HepG2 (cell line): ENCODE results near the gene TAF1C. TPM values are rescaled to one million over a fixed set of nuclear protein-coding genes. Genes with fewer than 3 reads are reported as not detected.

Experiments
- DBP ChIP-seq: sonication (generic); formaldehyde crosslinking; IDR thresholded peaks from 2 replicates; pipeline ENCODE4 v1.4.0; 2020; ENCODE audit warnings: missing genetic modification reagents; ENCODE audit errors: not compliant biosample characterization
- ERF ChIP-seq: IDR thresholded peaks from 2 replicates; pipeline ENCODE4 v1.6.1; 2018; ENCODE audit warnings: missing biosample characterization, missing genetic modification reagents
- HIVEP1 ChIP-seq: sonication (generic); formaldehyde crosslinking; IDR thresholded peaks from 2 replicates; pipeline ENCODE4 v1.4.0; 2020; ENCODE audit warnings: mild to moderate bottlenecking, missing genetic modification reagents
- MAF1 ChIP-seq: sonication (generic); formaldehyde crosslinking; IDR thresholded peaks from 2 replicates; pipeline ENCODE4 v1.5.0; 2020; ENCODE audit warnings: missing genetic modification reagents, borderline replicate concordance
- NKX3-1 ChIP-seq: sonication (generic); formaldehyde crosslinking; IDR thresholded peaks from 2 replicates; pipeline ENCODE4 v1.5.0; 2020; ENCODE audit warnings: missing genetic modification reagents
- REL ChIP-seq: sonication (generic); formaldehyde crosslinking; conservative IDR thresholded peaks from 2 replicates; pipeline ENCODE4 v1.8.0; 2022; ENCODE audit warnings: mild to moderate bottlenecking, missing genetic modification reagents, moderate library complexity
- SMC3 ChIP-seq: IDR thresholded peaks from 2 replicates; pipeline ENCODE4 v1.6.1; 2011; ENCODE audit warnings: low read length, improper control_type of control experiment
- TGIF2 ChIP-seq: IDR thresholded peaks from 2 replicates; pipeline ENCODE4 v1.6.1; 2016; ENCODE audit warnings: control low read depth, missing compliant biosample characterization
- U2AF2 ChIP-seq: fragments of 200-400 bp; formaldehyde crosslinking; IDR thresholded peaks from 2 replicates; pipeline ENCODE4 v1.6.1; 2017; ENCODE audit warnings: low read depth, mild to moderate bottlenecking, low read length
- ZNF10 ChIP-seq: sonication (generic); formaldehyde crosslinking; IDR thresholded peaks from 2 replicates; pipeline ENCODE4 v1.4.0; 2020; ENCODE audit warnings: mild to moderate bottlenecking, low read depth, missing genetic modification reagents, borderline replicate concordance
- ZNF431 ChIP-seq: sonication (generic); formaldehyde crosslinking; IDR thresholded peaks from 2 replicates; pipeline ENCODE4 v1.9.0; 2022; ENCODE audit warnings: missing genetic modification reagents, low read depth, mild to moderate bottlenecking, borderline replicate concordance
- ZNF710 ChIP-seq: sonication (generic); formaldehyde crosslinking; IDR thresholded peaks from 2 replicates; pipeline ENCODE4 v1.5.0; 2020; ENCODE audit warnings: mild to moderate bottlenecking, missing genetic modification reagents, borderline replicate concordance
- ZNF879 ChIP-seq: sonication (generic); formaldehyde crosslinking; IDR thresholded peaks from 2 replicates; pipeline ENCODE4 v1.8.1; 2023; ENCODE audit warnings: missing genetic modification reagents
- polyA plus RNA-seq, 8 experiments: library from polyadenylated mRNA; depleted of rRNA in 3 of 8; stranded (reverse) in 7 of 8; unstranded in 1 of 8; fragments of >200 nt; fragmentation: Illumina TruSeq in 4 of 8; extraction: Trizol in 4 of 8; gene quantifications; 2 replicates each; pipeline versions ENCODE4 v1.2.1 to v1.2.3, GENCODE V29; 2011 to 2016; ENCODE audit warnings: low read depth in 4 of 8, missing spikeins in 1 of 8, mixed read lengths in 1 of 8; ENCODE audit not compliant: insufficient read depth in 1 of 8
- total RNA-seq, 5 experiments: library from RNA; depleted of rRNA; stranded (reverse); fragments of >200 nt; fragmentation: Illumina TruSeq; extraction: Trizol; gene quantifications; 2 replicates each; pipeline ENCODE4 v1.2.3, GENCODE V29; 2016; ENCODE audit warnings: low read depth in 1 of 5
- TF ChIP-seq, protein P1 (sequence below): sonication (generic); formaldehyde crosslinking; conservative IDR thresholded peaks from 2 replicates; pipeline ENCODE4 v1.4.0; 2020; ENCODE audit warnings: mild to moderate bottlenecking, missing genetic modification reagents, moderate library complexity
- TF ChIP-seq, protein P2 (sequence below): sonication (generic); formaldehyde crosslinking; IDR thresholded peaks from 2 replicates; pipeline ENCODE4 v1.5.0; 2020; ENCODE audit warnings: mild to moderate bottlenecking, missing genetic modification reagents
- TF ChIP-seq, protein P3 (sequence below): sonication (generic); formaldehyde crosslinking; IDR thresholded peaks from 2 replicates; pipeline ENCODE4 v1.5.0; 2020; ENCODE audit warnings: missing genetic modification reagents
- TF ChIP-seq, protein P4 (sequence below): sonication (generic); formaldehyde crosslinking; IDR thresholded peaks from 2 replicates; pipeline ENCODE4 v1.5.0; 2020; ENCODE audit warnings: missing genetic modification reagents
- TF ChIP-seq, protein P5 (sequence below): IDR thresholded peaks from 2 replicates; pipeline ENCODE4 v1.6.1; 2016

The TAF1C gene
- total and polyA plus RNA-seq, 2 of the 13 experiments (the other 11 are each of a cell fraction or from before 2014, with no cell fraction given): 15.6 to 20.8 TPM

DNA sequence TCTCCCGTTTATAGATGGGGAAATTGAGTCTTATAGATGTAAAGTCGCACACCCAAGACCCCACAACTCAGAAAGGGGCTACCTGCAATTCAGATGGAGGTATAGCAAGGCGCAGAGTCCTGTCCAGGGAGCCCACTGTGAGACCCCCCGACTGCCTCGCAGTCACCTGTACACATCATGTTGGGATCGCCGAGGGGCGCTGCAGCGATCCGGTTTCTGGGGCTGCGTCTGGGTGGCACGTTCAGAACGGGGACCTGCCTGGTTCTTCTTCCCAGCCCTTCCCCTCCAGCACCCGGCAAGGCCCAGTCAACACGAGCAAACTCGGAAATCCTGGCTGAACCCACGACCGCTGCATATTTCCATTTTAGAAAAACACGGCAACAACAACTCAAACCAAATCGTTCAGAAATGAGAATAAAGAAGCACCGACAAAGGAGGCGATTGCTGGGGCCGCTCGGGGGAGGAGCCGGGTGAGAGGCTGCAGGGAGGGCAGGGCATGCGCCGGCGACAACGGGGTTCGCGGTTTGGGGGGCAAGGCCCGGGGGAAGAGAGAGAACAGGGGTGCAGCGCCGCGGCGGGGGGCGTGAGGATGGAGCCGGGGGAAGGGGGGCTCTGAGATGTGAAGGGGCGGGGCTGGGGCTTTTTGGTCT, 42.5 kb downstream of the TAF1C start (continued):
- TF ChIP-seq, protein P1, sequence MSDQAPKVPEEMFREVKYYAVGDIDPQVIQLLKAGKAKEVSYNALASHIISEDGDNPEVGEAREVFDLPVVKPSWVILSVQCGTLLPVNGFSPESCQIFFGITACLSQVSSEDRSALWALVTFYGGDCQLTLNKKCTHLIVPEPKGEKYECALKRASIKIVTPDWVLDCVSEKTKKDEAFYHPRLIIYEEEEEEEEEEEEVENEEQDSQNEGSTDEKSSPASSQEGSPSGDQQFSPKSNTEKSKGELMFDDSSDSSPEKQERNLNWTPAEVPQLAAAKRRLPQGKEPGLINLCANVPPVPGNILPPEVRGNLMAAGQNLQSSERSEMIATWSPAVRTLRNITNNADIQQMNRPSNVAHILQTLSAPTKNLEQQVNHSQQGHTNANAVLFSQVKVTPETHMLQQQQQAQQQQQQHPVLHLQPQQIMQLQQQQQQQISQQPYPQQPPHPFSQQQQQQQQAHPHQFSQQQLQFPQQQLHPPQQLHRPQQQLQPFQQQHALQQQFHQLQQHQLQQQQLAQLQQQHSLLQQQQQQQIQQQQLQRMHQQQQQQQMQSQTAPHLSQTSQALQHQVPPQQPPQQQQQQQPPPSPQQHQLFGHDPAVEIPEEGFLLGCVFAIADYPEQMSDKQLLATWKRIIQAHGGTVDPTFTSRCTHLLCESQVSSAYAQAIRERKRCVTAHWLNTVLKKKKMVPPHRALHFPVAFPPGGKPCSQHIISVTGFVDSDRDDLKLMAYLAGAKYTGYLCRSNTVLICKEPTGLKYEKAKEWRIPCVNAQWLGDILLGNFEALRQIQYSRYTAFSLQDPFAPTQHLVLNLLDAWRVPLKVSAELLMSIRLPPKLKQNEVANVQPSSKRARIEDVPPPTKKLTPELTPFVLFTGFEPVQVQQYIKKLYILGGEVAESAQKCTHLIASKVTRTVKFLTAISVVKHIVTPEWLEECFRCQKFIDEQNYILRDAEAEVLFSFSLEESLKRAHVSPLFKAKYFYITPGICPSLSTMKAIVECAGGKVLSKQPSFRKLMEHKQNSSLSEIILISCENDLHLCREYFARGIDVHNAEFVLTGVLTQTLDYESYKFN (CRISPR knock-in tag): no peak
- no peak for TF ChIP-seq TGIF2 (CRISPR knock-in tag)
- TF ChIP-seq, protein P2, sequence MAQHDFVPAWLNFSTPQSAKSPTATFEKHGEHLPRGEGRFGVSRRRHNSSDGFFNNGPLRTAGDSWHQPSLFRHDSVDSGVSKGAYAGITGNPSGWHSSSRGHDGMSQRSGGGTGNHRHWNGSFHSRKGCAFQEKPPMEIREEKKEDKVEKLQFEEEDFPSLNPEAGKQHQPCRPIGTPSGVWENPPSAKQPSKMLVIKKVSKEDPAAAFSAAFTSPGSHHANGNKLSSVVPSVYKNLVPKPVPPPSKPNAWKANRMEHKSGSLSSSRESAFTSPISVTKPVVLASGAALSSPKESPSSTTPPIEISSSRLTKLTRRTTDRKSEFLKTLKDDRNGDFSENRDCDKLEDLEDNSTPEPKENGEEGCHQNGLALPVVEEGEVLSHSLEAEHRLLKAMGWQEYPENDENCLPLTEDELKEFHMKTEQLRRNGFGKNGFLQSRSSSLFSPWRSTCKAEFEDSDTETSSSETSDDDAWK (CRISPR knock-in tag): no peak
- TF ChIP-seq, protein P3, sequence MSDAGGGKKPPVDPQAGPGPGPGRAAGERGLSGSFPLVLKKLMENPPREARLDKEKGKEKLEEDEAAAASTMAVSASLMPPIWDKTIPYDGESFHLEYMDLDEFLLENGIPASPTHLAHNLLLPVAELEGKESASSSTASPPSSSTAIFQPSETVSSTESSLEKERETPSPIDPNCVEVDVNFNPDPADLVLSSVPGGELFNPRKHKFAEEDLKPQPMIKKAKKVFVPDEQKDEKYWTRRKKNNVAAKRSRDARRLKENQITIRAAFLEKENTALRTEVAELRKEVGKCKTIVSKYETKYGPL (CRISPR knock-in tag): no peak
- TF ChIP-seq, protein P4, sequence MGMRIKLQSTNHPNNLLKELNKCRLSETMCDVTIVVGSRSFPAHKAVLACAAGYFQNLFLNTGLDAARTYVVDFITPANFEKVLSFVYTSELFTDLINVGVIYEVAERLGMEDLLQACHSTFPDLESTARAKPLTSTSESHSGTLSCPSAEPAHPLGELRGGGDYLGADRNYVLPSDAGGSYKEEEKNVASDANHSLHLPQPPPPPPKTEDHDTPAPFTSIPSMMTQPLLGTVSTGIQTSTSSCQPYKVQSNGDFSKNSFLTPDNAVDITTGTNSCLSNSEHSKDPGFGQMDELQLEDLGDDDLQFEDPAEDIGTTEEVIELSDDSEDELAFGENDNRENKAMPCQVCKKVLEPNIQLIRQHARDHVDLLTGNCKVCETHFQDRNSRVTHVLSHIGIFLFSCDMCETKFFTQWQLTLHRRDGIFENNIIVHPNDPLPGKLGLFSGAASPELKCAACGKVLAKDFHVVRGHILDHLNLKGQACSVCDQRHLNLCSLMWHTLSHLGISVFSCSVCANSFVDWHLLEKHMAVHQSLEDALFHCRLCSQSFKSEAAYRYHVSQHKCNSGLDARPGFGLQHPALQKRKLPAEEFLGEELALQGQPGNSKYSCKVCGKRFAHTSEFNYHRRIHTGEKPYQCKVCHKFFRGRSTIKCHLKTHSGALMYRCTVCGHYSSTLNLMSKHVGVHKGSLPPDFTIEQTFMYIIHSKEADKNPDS (CRISPR knock-in tag): no peak
- TF ChIP-seq ERF (CRISPR knock-in tag): peak; percentile 9; the same call in 1 of the 2 replicates
- TF ChIP-seq, protein P5, sequence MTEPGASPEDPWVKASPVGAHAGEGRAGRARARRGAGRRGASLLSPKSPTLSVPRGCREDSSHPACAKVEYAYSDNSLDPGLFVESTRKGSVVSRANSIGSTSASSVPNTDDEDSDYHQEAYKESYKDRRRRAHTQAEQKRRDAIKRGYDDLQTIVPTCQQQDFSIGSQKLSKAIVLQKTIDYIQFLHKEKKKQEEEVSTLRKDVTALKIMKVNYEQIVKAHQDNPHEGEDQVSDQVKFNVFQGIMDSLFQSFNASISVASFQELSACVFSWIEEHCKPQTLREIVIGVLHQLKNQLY (CRISPR knock-in tag): no peak
- TF ChIP-seq SMC3: no peak
- peak; percentile 55; the same call in 1 of the 2 replicates for TF ChIP-seq HIVEP1 (CRISPR knock-in tag)
- TF ChIP-seq ZNF10: no peak
- TF ChIP-seq U2AF2: no peak
- no peak for TF ChIP-seq MAF1 (CRISPR knock-in tag)
- no peak for TF ChIP-seq ZNF879 (CRISPR knock-in tag)
- TF ChIP-seq NKX3-1 (CRISPR knock-in tag): no peak
- no peak for TF ChIP-seq DBP
- no peak for TF ChIP-seq REL (CRISPR knock-in tag)
- TF ChIP-seq ZNF431 (CRISPR knock-in tag): no peak
- TF ChIP-seq ZNF710 (CRISPR knock-in tag): no peak
